Activated effector memory CD4-positive, alpha-beta T cell treated with anti-CD3 and anti-CD28 coated beads, Interleukin-2, amount 50 U/mL, for 16 hours (primary cell): ENCODE measurements around the gene ANKS1B.

Source experiments
- DNase-seq: peaks from one replicate; pipeline ENCODE4 v3.0.0-alpha.2; 2020

The ANKS1B gene

DNA sequence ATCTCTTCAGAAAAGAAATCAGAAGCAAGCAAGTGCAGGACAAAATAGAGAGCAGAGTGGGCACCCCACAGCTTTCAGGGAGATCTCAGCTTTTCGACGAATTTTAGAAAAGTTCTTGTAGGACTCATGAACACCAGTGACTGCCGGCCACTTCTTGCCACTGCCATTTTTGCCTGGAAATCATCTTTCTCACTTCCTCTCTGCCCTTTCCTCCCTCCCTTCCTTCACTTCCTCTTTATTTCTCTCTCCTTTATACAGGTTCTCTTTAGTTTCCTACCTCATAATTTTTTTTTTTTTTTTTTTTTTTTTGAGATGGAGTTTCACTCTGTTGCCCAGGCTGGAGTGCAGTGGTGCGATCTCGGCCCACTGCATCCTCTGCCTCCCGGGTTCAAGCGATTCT is 1154.1 kb downstream of the ANKS1B start:
- DNase-seq, result no peak

DNA sequence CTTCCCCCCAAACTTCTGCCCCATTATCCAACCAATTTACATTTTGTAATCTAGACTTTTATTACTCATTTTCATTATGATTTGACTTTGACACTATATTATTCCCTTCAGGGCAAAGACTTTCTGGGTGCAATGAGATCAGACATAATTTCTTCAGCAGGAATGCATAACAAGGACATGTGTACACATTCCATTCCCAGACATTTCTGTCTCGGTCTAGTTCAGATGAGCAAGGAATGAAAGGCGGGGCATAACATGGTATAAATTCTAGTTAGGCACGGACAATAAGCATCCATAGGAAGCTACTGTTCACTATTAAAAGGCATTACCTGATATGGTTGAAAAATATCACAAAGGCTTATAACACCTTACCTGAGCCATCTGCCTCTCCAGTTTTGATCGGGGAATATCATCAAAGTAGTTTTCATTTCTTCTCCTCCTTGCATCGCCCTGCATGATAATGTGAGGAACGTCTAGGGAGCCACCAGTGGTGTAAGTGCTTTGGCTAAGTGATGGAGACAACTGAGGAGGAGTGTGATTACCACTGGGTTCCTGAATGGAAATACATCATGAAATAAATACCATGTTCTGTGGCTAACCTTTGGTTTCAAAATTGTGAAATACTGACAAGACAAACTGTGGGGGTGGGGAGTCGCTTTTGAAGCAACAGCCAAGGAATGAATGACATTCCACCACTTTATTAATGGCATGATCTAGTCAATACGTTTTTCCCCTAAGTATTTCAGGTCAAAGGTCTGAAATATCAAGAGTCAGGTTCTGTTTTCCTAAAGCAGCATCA is 1155.7 kb downstream of the ANKS1B start:
- DNase-seq, result no peak

DNA sequence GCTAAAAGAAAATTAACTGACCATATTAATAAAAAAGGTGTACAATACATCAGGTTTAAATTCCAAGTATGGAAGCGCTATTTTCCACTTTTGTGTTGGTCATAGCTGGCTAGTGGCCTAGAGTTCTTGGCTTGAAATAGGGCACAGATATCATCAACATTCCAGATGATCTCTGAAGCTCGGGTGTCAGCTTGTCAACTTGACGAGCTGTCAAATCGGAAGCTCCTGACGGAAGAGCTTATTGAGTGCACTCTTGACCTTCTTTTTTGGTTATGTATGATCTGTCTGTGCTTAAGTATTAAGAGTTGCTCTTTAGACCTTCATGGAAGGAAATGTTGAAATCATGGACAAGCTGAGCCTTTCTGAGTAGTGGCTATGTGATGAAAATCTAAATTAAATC is 1161.7 kb downstream of the ANKS1B start:
- DNase-seq, result no peak

DNA sequence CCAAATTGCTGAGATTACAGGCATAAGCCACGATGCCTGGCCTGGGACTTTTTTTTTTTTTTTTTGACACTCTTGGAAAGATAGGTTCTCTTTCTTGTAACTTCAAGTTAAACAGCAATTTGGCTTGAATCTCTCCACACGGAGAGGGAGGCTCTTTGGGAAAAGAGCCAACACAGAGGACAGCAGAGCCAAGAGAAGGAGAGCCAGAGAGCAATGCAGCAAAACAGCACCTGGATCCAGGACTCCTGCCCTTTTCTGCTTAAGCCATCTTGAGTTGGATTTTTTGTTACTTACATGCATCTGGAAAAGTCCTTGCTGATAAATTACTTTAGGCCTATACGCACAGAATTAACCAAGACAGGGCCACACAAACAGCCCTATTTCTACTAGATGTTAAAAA is 1162.9 kb downstream of the ANKS1B start:
- no peak for DNase-seq

DNA sequence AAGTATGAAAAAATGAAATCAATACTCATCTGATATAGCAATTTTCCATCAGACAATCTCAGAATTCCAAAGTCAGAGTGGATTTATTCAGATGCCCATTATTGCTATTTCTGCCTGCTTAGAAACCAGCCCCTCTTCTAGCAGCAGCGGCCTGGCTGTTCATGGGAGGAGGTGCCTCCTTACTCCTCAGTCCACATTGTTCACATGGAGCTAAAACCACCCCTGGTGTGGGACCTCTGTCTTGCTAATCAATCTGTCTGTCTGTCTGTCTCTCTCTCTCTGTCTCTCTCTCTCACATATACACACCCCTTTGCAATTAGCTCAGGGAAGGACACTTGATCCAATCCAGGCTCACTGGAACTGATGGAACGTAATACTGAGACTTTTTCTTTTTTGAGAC is 1163.5 kb downstream of the ANKS1B start:
- no peak for DNase-seq

DNA sequence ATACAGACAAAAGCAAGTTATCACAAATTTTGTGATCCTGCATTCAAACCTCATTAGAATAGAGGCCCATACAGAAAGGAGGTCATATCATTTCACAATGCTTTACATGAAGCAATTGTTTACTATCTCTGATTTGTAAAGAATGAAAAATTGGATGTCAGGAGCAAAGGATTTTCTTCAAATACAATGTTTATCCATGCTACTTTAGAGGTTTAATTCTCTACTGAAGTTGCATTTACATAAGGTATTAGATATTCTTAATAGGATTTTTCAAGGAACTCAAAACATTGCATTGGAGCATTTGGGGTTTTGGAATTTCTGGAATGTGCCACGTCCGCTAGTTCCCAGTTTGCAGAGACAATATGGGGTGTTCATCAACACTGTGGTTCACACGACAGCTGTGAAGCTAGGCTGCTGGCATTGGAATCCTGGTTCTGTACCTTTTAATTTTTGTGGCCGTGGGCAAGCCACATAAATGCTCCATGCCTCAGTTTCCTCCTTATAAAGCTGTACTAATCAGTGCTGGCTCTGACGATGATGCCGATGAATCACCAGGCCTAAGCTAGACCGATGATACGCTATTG is 1164.8 kb downstream of the ANKS1B start:
- DNase-seq, result no peak

DNA sequence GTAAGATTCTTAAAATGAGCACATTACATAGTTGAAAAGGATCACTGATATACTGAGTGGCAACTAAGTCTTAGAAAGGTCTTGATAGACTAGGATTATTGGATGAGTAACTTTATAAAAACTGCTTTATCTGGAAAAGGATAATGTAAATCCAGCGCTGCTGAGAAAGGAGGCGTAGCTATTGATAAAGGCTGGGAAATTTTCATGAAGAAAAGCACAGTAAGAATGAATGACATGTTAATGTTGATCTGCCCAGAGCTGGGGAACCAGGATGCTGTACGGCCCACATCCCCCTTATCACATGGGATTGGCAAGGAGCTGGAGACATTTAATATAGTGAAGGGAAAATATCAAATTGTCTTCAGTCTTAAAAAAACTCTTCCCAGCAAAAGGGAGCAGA is 1165.7 kb downstream of the ANKS1B start:
- DNase-seq, result no peak

DNA sequence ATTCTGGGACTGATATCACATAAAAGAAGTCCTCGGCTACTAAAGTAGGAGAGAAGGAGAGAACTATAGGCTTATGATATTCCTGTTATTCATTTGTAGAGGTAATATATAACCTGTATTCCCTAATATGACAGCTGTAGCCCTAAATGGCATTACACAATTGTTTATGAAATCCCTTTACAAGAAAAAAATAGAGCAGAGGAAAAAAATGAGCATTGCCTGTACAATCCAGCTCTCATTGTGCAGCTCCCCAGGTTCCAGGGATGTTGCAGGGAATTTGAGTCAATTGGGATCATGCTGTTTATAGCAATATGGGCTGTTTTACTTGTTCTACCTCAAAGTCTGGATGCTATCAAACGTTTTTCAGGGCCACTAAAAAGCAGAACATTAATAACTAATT is 1166.5 kb downstream of the ANKS1B start:
- DNase-seq, result no peak

DNA sequence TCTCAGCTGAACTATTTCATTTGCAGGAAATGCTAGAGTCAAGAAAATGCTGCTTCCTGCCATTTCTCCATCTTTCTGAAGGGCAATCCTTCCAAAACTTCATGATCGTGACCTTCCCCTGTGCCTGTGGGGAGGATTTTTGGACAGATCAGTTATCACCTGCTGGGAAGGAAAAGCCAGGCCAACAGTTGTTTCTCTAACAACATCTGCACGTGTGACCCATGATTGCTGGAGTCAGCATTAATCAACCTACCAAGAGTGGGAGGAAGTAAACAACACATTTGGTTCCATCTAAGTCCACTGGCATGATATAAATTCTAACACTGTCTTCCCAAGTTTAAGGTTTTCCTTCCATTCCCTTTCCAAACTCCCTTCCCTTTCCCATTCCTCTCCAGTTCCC is 1167.0 kb downstream of the ANKS1B start:
- no peak for DNase-seq

DNA sequence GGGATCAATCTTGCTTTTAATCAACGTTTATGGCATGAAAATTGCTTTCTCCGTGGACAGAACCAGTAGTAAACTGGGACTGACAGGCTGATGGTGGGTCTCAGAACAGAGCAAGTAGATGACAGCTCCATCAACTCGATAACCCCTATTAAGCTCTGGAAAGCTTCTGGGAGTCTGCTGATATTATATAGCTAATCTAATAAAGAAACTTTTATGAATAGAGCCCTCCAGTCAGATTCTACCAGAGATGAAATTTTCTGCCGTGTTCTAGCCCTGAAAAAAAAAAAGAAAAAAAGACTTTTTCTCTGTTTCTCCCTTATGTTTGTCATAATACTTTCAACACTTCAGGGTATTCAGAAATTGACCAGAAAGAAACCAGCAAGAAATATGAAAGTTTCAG is 1168.0 kb downstream of the ANKS1B start:
- no peak for DNase-seq

DNA sequence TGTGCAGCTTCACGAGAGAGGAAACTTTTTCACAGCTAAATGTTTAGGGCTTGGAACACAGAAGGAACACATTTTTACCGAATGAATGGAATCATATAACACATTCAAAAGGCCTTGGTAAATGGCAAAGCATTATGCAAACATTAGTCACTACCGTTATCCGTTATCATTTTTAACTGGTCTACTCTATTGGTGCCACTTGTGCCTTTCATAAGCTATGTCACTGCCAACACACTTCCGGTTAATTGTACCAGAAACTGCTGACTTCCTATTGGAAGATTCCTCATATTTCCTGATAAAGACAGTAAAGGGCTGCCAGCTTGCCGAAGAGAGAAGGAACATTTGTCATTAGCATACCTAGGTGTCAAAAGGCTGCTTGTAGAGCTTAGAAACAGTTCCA is 1170.5 kb downstream of the ANKS1B start:
- DNase-seq, result no peak

DNA sequence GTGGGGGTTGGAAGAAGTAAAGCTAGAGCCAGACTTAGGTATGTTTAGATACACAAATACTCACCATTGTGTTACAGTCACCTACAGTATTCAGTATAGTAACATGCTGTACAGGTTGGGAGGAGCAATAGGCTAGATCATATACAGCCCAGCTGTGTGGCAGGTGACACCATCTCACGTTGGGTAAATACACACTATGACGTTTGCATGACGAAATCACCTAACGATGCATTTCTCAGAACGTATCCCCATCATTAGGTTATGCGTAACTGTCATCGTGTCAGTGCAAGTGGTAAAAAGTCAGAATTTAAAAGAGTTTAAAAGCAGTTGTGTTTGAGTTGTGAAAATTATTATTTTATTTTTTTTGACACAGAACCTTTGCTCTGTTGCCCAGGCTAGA is 1172.5 kb downstream of the ANKS1B start:
- DNase-seq, result no peak

DNA sequence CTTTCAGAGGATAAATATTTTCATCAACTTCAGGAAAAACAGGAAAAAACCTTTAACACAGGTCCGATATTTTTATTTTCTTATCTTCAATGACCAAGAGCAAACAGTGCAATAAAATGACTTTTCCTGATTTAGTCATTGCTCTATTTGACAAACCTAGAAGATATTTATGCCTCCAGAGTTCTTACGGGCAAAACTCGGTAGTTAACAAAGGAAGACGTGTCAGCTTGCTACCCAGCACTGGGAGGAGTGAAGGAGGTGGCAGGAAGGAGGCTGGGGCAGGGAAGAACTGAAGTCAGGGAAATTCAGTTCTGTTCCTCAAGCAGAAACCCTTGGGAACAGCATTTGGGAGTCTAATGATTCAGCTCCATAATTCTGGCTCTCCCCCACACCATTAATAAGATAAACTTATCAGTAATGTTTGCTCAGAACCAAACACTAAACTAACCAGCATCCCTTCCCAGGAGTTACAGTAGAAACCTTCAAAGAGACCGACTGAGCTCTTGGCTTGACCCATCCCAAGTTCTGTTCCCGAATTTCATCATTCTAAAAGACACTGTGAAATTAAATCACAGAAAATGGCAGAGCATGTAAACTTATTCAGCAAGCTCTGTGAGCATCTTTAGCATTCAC is 1176.4 kb downstream of the ANKS1B start:
- no peak for DNase-seq

DNA sequence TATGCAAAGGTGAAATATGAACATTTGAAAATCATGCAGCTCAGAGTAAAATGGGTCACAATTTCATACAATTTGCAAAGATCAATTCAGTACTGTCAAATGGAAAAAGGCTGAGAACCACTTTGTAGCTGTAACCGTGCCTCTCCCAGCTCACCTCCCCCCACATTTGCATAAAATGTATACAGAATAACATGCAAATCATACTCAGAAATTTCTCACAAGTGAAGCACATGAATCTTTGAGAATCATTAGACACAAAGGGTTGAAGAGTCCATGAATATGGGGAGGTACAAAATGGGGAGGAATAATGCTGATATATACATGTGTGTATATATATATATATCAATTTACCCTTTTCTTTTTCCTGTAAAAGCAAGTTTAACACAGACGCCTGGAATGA is 1177.5 kb downstream of the ANKS1B start:
- no peak for DNase-seq

DNA sequence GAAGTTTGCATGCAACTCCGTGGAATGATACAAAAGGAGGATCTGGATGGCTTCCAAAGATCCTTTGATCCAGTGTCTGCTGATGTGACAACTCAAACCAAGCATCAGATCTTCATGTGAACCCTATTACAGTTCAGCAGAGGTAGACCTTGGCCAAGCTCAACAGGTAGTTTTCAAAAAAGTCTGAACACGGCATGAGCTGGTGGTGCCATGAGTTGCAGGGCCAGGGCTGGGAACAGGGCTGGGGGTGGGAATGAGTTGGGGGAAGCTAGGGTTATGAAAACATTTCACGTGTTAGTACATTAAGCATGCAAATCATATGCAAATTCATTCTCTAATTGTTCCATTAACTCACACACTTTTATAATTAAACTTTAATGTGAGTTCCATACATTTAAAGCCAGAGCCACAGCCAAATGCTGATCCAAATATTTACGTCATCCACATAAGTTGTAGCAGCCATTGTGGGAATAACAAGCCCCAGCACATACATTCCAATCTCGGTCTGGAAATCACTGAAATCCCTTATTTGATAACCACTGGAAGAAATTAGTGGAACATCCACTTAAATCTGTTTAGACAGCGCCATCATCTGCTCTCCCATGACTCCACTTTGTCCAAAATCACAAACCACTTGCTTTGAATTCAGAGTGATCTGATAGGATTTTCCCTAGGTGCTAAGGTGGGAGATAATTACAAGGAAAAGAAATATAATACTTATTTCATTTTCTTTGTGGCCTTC is 1181.1 kb downstream of the ANKS1B start:
- DNase-seq, result no peak

DNA sequence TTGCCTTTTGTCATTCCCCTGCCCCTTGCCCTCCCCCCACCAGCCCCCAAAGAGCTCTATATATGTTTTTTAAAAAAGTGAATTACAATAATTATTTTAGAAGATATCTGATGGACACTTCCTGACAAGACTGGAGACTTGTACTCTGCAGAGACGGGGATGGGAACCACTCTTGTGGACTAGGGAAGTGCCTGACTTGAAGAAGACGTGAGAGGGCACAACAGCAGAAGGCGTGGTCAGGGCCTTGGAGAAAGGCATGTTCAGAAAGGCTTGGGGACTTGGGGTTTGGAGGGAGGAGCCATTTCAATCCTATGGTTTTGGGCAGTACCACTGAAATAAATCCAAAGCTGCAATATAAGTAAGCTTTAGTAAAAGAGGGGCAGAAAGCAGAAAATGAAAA is 1184.9 kb downstream of the ANKS1B start:
- no peak for DNase-seq

DNA sequence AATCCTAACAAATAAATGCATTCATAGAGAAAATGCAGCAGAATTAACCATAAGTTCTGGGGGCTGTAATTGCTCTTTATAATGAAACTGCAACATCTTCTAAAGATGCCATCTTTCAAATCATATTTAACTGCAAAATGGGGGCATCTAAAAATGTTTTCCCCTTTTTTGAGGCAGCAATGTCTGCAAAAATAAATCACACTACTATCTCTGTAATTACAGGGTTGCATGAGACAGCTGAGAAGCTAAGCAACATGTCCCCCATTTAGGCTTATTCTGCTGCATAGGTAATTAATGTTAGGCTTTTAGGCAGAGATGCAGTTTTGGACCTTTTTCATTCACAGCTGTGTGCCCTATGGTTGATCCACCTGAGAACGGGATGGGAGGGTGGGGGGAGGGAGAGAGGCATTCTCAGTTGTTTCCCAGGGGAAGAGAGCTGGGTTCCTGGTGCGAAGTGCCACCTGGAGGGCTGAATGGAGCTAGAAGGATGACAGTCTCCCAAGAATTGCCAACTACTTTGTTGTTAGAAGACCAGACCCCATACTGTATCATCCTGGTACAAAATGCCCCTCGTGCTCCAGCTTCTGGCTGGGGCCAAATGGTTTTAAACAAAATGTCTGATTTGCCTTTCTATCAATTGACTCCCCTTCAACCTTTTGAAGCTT is 1185.5 kb downstream of the ANKS1B start:
- no peak for DNase-seq

DNA sequence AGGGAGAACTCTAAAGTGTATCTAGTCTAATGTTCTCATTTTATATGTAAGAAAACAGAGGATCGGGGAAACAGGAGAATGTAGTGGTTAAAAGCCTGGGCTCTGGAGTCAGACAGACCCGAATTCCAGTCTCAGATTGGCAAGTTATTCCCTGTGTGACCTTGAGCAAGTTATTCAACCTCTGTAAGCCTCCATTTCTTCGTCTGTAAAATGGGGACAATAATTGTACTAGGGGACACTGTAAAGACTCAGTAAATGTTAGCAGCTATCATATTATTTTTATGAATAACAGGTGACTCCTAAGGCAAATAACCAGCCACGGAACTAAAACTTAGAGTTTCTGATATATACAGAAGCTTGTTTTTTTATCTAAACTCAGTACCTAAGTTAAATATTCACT is 1187.5 kb downstream of the ANKS1B start:
- DNase-seq, result no peak

DNA sequence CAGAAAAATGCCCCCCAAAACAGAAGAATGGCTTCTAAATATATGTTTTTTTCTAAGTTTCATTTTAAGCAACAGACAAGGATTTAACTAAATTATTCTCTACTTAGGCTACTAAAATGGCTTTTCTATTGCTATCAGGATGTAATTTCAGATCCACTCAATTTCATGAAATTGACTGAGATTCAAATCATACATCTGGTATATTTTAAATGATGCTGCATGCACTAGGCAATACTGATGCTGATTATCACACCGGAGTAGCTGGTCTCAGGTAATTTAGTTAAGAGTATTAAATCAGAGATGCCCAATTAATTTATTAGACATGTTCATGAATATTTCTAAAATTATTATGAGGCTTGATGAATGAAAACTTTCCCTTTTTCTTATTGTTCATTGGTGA is 1188.0 kb downstream of the ANKS1B start:
- DNase-seq, result no peak

DNA sequence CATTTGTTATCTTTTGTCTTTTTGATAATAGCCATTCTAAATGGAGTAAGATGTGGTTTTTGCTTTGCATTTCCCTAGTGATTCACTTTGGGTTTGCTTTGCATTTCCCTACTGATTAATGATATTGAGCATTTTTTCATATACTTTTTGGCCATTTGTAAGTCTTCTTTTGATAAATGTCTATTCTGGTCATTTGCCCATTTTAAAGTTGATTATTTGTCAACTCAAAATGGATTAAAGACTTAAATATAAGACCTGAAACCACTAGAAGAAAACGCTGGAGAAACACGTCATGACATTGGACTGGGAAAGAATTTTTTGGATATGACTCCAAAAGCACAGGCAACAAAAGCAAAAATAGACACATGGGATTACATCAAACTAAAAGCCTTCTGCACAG is 1191.6 kb downstream of the ANKS1B start:
- DNase-seq, result no peak

DNA sequence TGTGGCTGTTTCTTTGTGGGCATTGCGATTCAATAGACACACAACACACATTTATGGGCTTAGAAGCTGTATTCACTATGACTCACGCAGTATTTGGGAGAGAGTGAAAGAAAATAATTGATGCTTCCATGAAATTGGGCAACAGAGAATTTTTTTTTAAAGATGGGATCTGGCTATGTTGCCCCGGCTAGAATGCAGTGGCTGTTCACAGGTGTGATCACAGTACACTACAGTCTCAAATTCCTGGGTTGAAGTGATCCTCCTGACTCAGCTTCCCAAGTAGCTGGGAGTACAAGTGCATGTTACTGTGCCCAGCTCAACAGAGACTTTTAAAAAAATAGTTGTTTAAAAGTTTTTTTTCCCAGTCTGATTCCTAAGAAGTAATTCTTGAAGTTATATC is 1193.3 kb downstream of the ANKS1B start:
- no peak for DNase-seq

DNA sequence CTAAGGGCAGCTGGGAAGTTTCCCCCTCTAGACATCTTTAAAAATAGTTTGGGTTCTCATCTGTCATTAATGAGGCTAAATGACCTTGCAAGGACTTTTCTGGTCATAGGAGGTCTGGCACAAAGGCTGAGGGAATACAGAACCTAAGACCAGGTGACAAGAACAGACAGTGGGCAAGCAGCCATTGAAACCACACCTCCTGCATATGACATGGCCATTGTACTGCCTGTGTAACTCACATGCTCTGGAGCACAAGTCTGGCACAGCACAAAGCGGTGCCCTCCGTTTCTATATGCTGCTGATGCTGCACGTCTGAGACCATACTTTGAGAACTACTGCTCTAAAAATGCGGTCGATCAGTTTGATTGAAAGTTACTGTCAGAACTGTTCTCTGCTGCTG is 1196.3 kb downstream of the ANKS1B start:
- DNase-seq, result no peak

DNA sequence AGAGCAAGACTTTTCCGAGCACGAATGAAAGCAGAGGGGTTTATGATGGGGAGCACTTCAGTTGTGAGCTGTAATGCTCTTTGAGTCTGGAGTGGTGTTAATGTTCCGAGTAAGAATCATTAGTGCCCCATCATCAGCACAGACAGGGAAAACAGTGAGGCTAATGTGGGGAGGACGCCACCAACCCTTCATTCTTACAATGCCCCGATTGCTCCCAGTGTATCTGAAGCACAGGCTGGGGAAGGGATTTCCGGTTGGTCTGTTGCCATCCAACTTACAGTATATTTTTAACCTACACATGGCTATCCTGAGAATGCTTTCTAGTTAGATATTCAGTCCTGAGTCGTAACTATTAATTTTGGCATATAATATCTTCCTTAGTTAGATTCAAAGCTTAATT is 1198.1 kb downstream of the ANKS1B start:
- no peak for DNase-seq
